ENCODE data around the gene TNK2.

DNA sequence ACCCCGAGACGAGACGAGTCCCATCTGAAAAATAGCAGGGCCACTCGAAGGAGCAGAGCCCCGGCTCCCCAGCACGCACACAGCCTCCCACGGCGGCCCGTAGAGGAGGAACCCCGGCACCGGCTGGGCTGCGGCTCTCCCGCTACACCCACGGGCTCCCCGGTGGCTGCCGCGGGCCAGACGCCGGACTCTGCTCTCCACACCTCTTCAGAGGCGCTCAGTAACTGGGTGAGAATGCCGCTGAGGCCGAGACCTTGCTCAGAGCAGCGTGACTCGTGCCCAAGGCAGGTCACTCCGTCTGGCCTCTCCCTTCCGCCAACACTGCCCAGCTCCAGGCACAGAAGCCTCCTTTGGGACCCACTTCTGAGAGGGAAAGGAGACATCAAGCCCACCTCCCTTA lies 34.4 kb downstream of the TNK2 start:
- no peak for TF ChIP-seq FOXA1 (IDR thresholded peaks at IDR 0.05)
- TF ChIP-seq FOXK2 (IDR thresholded peaks at IDR 0.05), result no peak
- no peak for TF ChIP-seq SUZ12 (IDR thresholded peaks at IDR 0.05)
